ENCODE data around the gene MED13L.

DNA sequence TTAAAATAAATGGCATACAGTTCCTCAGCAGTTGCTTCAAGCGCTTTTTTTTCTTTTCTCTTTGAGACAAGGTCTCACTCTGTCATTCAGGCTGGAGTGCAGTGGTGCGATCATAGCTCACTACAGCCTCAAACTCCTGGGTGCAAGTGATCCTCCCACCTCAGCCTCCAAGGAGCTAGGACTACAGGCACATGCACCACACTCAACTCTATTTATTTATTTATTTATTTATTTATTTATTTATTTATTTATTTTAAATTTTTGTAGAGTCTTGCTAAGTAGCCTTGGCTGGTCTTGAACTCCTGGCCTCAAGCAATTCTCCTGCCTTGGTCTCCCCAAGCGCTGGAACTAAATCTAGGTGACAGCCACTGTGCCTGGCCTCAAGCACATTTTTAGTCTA, 132.0 kb downstream of the MED13L start:
- TF ChIP-seq ELF4 (IDR thresholded peaks at IDR 0.05), result no peak
- no peak for TF ChIP-seq FOXK2 (IDR thresholded peaks at IDR 0.05)
- TF ChIP-seq BHLHE40 (IDR thresholded peaks at IDR 0.05; ENCODE audit: borderline replicate concordance), result no peak
- no peak for TF ChIP-seq FOXM1 (IDR thresholded peaks at IDR 0.05; ENCODE audit: borderline replicate concordance)
- no peak for TF ChIP-seq NFRKB (IDR thresholded peaks at IDR 0.05)

All from HEK293T (cell line).